ENCODE measurements around the gene UNC5CL.

Gene UNC5CL, protein sequence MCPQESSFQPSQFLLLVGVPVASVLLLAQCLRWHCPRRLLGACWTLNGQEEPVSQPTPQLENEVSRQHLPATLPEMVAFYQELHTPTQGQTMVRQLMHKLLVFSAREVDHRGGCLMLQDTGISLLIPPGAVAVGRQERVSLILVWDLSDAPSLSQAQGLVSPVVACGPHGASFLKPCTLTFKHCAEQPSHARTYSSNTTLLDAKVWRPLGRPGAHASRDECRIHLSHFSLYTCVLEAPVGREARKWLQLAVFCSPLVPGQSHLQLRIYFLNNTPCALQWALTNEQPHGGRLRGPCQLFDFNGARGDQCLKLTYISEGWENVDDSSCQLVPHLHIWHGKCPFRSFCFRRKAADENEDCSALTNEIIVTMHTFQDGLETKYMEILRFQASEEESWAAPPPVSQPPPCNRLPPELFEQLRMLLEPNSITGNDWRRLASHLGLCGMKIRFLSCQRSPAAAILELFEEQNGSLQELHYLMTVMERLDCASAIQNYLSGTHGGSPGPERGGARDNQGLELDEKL

DNA sequence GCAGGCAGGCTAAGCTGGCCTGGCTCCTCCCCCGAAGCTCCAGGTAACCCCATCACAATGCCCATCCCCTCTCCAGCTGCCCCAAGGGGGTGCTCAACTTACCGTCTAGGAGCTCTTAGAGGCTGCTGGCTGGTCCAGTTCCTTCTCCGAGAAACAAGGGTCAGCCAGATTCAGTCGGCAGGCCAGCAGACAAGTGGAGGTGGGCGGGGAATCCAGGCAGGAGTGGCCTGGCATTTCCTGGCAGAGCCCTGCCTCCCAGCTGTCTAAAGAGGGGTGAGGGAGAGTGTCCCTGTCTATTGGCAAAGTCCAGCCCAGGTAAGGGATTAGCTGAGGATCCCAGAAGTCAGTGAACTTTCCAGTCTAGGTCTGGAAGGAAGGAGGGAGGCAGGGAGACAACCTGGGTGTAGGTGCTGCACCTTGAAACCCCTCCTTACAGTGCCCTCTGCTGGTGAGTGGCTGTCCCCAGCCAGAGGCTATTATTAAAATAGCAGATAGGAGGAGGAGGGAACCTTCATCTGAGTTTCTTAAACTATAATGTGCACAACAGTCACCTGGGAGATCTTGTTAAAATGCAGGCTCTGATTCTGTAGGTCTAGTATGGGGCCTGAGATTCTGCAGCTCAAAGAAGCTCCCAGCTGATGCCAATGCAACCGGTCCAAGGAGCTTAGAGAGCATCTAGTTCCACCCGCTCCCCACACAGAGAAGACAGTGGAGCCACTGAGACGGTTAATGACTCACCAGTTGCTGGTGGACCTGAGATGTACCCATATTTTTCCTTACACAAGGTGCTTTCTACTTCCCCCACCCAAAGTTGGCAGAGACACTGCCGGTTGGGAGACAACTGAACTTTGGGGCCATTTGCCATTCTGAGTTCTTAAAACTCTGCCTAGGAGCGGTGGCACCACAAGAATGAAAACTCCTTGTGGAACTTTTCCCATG is at the start of gene UNC5CL:
TSS of gene UNC5CL (minus strand) at position 162 of the 939 bp plus-strand sequence. CDS start 4,147 bp downstream, outside the sequence.
- DNase-seq = peak; percentile 41 to 58

DNA sequence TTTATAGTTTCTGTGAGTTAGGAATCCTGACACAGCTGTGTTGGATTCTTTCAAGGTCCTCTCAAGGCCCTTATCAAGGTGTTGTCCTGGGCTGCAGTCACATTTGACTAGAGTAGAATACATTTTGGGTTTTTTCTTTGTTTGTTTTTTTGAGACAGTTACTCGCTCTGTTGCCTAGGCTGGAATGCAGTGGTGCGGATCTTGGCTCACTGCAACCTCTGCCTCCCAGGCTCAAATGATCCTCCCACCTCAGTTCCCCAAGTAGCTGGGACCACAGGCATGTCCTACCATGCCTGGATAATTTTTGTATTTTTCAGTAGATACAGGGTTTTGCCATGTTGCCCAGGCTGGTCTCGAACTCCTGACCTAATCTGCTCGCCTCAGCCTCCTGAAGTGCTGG is 49.4 kb upstream of the UNC5CL start:
- no peak for DNase-seq

DNA sequence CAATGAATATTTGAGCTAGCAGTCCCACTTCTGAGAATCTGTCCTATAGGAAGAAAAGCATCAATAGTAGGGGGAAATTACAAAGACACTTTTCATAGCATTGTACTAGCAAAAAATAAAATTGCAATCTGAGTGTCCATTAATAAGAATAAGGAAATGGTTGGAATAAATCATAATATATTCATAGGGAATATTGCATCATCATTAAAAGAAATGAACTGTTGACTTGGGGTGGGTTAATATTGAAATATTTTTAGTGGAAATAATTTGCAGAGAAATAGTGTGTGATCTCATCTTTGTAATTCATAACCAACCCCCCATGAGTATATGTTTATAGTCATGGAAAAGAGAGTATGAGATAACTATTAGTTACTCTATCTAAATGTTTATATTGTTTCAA is 46.2 kb upstream of the UNC5CL start:
- no peak for DNase-seq

DNA sequence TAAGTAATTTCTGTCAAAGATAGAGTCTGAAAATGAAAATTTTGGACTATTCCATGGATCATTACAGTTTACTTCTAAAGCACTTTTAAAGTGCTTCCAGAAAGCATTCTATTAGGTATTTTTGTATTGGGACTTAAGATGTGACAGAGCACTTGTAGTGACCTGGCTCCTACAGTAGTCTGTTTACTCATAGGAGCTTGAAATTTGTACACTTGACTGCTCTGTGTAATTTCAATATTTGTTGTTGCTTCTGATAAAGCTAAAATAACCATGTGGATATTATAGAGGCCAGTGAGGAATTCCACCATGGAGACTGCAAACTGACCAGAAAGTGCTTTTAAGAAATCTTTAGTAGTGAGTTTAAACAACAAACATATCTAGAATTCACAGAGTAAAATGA is 44.1 kb upstream of the UNC5CL start:
- no peak for DNase-seq

DNA sequence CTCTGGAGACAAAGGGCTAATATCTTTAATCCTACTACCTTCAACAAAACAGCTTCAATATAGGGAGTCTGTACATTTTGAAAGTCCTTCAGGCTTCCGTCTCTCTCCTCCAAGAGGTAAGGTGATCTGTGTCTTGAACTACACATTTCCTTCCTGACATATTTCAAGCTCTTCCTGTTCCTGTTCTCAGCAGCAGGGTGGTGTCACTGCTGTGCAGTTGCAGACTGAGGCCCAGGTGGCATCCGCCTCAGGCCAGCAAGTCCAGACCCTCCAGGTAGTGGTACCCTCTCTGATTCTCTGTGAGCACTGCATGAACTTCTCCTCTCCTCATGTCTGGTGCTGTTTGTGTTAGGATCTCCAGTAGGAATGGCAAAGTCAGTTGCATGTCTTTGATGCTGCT is 41.6 kb upstream of the UNC5CL start:
- peak; percentile 10 to 53 for DNase-seq

DNA sequence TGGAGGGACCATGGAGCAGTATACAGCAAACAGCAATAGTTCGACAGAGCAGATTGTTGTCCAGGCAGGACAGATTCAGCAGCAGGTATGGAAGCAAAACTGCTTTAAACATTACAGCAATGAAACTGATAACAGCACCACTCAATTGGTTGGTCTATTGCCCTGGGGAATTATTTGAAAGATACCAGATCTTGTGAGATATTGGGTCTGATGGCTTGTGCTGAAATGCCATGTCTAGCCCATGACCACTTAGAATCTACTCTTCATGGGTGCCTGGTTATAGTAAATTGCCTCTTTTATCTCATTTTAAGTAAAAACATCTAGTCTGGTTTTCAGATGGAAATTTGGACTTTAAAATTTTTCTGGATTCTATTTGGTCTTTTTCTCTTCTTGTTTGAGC is 40.1 kb upstream of the UNC5CL start:
- DNase-seq = no peak

DNA sequence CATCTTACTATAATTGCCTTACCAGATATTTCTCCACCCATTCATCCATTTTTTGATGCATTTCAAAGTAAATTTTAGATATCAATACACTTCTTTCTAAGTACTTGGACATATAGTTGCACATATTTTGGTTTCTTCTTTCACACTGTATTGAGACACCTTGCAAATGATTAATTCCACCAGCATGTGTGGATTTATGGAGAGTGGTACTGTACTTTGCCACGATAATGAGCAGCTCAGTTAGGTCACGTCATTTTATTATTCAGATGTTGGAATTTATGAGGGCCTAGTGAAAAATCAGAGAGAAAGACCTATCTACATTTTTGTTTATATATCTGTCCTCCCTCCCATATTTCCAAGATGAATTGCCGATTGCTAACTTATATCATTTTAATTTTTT is 39.1 kb upstream of the UNC5CL start:
- DNase-seq = no peak

DNA sequence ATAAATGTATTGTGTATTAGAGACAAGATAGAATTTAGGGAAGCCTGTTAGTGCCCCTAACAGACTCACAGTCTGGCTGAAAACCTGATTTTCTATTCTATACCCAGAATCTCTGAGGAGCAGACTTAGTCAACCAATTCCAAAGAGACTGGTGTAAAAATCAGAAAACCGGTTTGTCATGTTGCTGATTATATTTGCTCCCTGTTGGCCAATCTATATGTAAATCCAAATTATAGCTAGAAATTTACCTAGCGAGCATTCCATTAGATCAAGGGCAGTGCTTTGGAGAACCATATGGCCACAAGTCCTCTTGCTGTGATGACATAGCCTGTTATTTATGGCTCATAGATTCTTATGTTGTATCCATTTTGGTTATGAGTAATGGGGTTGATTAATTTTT is 38.5 kb upstream of the UNC5CL start:
- no peak for DNase-seq

DNA sequence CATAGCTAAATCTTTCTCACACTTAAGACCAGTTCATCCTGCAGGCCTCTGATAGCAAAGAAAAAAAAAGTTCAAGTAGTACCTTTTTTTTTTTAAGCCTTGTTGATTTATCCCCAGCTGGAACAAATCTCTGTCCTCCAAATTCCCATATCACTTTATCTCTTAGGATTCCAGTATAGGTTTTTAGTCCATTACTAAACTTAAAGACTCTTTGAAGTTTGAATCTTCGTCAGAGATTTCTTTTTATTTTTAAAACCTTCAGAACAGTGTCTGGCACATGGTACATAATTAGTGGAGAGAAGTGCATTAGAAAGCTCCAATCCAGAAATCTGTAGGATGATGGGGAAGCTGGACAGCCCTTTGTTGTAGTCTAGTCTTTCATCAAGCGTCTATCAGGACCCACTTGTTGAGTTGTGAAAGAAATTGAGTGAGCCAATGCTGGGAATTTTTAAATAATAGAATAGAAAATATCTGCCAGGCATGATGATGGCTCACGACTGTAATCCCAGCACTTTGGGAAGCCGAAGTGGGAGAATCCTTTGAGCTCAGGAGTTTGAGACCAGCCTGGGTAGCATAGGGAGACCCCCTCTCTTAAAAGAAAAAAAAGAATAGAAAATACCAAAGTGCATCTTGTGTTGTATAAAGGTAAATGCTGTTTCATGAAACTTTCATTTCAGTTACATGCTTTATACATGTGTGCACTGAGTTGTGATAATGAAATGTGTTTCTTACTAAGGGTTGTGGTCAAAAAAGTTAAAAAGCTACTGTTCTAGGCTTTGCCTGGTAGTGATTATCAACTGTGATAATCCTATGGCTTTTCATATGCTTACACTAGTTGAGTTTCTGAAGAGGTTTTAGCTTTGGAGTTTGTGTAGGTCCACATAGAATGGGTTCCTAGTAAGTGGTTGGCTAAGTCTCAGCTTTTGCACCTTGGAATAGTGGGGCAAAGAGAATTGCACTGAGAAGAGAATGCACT is 36.9 kb upstream of the UNC5CL start:
- no peak for DNase-seq

DNA sequence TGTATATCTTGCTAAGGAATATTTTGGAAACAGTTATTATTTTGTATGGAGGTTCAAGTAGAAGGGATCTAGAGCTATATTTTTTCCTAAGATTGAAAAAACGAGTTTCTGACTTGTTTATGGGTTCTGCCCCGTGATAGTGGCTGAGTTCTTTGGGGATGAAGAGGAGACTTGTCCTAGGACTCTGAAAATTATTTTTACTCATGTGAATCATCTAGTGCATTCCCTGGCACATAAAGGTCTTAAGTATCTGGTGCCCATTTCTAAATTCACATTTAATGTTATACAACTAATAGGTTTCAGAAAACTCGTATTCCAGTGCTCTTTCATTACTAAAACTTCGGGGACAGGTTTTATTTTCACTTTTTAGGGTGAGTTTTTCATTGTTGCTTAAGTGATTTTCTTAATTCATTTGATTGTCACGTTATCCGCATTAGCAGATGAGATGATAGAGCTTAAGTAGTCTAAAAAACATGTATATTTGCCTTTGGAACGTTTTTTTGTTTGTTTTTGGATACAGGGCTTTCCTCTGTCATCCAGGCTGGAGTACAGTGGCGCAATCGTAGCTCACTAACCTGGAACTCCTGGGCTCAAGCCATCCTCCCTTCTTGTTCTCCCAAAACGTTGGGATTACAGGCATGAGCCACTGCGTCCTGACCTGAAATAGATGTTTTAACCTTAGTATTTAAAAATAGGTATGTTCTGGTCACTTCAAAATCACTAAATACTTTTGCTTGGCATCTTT is 35.8 kb upstream of the UNC5CL start:
- DNase-seq = no peak

DNA sequence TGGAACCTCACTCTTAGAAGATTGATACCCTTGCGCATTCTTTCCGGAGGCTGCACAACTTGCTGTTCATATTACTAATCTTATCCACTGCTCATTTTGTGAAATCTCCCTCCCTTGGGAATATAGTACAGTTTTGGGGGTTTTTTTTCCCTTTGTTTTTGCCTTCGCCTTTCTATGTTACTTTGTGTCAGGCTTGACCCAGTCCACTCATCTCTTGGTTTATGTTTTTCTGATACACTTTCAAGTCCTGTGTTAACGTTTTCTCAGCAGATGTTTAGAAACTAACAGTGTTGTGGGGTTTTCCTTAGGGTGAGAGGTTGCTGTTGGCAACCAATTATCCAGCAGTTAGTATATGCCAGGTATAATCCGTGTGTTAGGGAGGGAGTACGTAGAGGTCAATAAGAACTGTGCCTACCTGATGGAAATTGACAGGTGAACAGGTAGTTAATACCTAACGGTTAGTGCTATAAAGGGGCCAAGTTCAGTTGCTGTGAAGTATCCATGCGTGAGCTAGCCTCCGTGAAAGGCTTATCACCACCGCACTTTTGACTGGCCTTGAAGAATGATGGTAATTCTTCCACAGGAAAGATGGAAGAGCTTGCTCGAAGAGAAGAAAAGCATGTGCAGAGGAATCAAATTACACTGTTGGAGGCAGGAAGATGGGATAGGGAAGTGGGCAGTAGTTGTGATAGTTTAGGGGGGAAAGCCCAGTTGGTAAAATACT is 35.1 kb upstream of the UNC5CL start:
- peak in 1 of 2 donors; percentile 62 for DNase-seq

DNA sequence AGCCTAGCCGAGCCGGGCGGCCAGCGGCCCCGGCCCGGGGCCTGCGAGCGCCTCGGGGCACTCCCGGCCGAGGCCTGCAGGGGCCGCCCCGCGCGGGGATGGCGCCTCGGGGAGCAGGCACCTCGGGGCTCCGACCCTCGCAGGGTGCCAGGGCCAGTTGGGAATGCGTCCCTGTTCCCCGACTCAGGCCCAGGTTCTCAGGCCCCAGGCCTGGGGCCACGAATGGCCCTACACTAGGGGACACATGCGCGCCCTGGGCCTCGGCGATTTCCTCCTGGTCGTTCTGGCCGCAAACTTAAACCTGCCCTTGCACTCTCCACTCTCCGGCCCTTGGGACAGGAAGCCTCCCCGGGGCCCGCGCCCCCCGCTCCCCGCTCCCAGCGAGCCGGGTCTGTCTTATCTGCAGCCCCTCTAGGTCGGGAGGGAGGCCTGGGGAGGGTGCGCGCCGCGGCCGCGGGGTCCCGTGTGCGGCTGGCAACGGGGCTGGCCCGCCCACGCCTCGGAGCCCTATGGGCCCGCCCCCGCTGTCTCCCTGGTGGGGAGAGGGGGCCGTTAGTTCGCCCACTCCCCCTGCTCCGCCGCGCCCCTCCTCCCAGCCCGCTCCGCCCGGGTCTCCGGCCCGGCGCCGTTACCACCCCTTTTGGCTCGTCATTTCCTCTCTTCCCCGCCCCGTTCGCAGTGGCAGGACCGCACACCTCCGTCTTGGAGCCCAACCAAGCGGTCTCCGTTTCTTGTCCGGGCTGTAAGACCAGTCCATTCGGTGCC is 34.4 kb upstream of the UNC5CL start:
- DNase-seq = peak; percentile 87 to 91

DNA sequence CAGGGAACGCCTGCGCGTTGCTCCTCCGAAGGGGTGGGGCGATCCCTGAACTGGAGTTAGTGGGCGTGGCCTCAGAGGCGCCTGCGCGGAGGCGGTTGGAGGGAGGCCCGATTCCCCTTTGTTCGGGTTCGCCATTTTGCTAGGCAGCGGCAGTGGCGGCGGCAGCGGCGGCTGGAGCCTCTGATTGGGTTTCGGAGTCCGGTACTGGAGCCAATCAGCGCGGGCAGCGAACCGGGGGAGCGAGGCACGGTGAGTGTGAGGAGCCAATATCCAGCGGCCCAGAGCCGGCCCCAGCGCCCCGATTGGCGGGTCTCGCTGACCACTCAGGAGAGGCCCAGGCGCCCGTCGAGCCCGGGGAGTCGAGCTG is 33.8 kb upstream of the UNC5CL start, which contains the start of gene NFYA:
TSS of gene NFYA (plus strand) at position 139 of the 367 bp plus-strand sequence. CDS start 6,116 bp downstream, outside the sequence.
- no peak for DNase-seq

DNA sequence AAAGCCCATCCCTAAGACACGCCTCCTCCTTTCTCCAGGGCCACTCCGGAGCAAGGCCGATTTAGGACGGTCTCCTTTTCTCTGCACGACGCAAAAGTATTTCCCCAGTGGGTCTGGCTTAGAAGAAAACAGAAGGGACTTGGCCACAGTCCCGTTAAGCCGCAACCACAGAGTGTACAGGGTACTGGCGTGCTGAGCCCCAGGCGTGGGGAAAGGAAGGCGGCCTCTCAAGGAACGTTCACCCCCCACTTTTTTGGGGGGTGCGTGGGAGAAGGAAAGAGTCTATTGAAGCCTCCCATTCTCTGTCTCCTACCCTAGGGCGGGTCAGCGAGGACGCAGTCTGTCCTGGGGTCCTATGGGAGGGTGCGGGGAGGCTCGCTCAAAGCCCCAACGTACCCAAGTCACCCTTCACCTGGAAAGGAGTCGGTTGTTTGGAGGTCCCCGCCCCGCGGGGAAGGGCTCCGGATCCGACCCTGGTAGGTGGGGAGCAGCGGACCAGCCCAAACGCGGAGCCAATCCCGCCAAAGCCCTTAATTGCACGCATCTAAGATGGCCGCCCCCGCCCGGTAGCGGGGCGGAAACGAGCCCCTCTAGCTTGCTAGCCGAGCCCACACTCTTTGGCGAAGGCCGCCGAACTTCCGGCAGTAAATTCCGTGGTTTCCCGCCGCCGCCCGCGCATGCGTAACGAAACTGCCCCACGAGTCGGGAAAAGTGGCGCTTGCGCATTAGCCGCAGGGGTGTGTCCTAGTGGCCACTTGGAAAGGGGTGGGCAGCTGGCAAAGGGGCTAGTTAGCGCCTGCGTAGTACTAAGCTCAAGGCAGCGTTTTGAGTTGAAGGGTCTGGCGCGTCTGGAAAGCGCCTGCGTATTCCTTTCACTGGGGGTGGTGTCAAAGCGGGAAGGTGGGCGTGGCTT is 33.2 kb upstream of the UNC5CL start, which contains the start of gene OARD1:
TSS of gene OARD1 (minus strand) at position 434 of the 913 bp plus-strand sequence. CDS start 722 bp downstream, outside the sequence.
- peak; percentile 100 for DNase-seq

DNA sequence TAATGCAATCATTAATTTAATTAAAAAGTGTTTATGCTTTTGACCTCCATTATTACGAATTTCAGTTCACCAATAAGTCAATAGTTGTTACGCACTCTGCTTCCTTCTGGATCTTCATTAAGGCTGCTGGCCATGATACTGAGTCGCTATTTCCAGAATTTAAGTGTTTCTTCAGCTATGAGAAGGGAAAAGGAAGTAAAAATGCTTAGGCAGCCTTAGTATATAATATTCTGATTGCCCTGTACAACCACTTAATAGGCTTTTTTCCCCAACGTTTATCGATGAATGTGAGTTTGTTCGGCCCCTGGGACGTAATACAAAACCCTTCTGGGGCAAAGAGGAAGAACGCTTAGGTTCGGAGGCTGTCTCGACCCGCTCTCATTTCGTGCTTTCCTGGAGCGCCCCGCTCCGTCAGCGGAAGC is 32.5 kb upstream of the UNC5CL start:
- DNase-seq = no peak

DNA sequence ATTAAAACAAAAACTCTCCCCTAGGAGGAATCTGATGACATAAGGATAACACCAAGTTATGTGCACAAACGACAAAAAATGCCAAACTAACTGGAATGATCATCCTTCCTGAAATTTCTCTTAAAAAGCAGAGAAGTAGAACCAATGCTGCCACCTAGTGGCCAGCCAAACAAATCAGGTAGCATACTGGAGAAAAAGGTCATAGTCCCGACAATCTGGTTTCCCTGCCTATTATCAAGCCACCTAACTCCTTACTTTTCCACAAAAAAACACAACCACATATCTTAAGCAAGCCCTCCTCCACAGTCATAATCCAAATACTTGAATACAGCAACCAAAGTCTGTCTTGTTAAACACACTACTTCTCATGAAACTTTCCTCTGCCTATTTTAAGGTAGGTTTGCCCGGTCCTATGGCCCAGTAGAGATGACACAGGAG is 27.9 kb upstream of the UNC5CL start:
- DNase-seq = peak; percentile 62 to 69

DNA sequence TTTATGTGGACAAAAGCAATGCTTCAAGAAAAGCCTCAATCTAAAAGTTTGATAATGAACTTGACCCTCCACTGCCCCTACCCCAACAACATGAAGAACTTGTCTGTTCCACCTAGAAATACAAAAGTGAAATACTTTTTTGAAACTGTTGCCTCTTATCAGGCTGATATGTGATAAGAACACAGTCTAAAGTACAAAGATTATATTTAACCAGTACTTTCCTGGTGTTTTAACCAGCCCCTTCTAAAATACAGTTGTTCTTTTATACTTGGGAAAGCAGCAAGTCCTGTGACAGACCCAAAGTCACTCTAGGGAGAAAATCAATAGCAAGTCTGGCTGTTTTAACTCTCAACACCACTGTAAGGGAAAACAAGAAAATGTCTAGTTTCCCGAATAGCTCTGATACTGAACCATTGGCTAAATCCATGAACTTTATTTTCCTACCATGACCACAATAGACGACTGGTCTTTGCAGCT is 26.6 kb upstream of the UNC5CL start:
- no peak for DNase-seq

DNA sequence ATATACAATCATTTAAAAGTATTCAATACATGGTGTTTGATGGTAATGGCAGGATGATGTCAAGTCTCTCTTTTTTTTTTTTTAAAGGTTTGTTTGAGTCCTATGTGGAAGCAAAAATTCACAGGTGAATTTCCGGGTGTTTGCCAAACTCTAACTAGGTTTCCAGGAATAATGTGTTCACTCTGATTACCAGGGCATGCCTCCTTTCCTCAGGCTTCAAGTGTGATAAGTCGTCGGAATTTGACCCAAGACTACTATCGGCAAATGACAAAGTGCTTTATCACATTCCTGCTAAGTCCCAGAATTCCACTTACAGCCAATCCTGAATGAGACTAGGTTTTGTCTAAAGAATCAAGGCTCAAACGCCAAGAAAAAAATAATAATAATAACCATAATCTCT is 25.8 kb upstream of the UNC5CL start:
- no peak for DNase-seq

Measured in CD4-positive, alpha-beta T cell treated with Interferon alpha-2 for 1 hour (primary cell).